Astrocyte of the spinal cord (primary cell): ENCODE data around the gene ANGPTL3.
"Not testable (repeated sequence)": the region's sequence is repeated elsewhere in the genome, so short reads cannot be mapped to it uniquely, and the experiment has no call there.

Experiments
- DNase-seq: peaks from one replicate; pipeline ENCODE4 v3.0.0; 2011; ENCODE audit warnings: low read depth, low spot score
- H3K4me3 ChIP-seq: 2 replicates; pipeline ENCODE4 v1.5.1; 2011; ENCODE audit warnings: low read depth, mild to moderate bottlenecking, low read length, moderate library complexity
- CTCF ChIP-seq: IDR thresholded peaks from 2 replicates; pipeline ENCODE4 v1.5.1; 2012; ENCODE audit warnings: low read depth, mild to moderate bottlenecking, low read length, inconsistent platforms
- in situ Hi-C: cut with HindIII; loops from 2 replicates; pipeline ENCODE4 v1.10.0; 2017; ENCODE audit warnings: low sequenced_read_pairs

ANGPTL3 gene

GRCh38 chr1:62599044-62599443, 1.7 kb downstream of the ANGPTL3 start:
- no peak overlapping the region for H3K4me3 ChIP-seq
- in situ Hi-C loops, result no loop called here
- no peak for TF ChIP-seq CTCF
- DNase-seq, result peak; percentile 15

- in situ Hi-C loops, result no loop called here
- no peak for TF ChIP-seq CTCF
- no peak overlapping the region for H3K4me3 ChIP-seq
- no peak for DNase-seq
Measured at GRCh38 chr1:62601457-62601856, 4.1 kb downstream of the ANGPTL3 start.

- in situ Hi-C loops, result no loop called here
- H3K4me3 ChIP-seq, result no peak overlapping the region
- no peak for TF ChIP-seq CTCF
- DNase-seq, result no peak
Measured at GRCh38 chr1:62608905-62609304, 11.6 kb downstream of the ANGPTL3 start.

- in situ Hi-C loops, DNase-seq, H3K4me3 ChIP-seq: not testable (repeated sequence)
Measured at GRCh38 chr1:62610588-62610987, 13.3 kb downstream of the ANGPTL3 start.

- no peak overlapping the region for H3K4me3 ChIP-seq
- no peak for TF ChIP-seq CTCF
- DNase-seq, result no peak
- in situ Hi-C loops, result no loop called here
Measured at GRCh38 chr1:62612770-62613169, 15.4 kb downstream of the ANGPTL3 start.

GRCh38 chr1:62613325-62613727, 16.0 kb downstream of the ANGPTL3 start:
- in situ Hi-C loops, result no loop called here
- no peak for TF ChIP-seq CTCF

GRCh38 chr1:62613890-62614289, 16.6 kb downstream of the ANGPTL3 start:
- in situ Hi-C loops, result no loop called here
- no peak overlapping the region for H3K4me3 ChIP-seq
- DNase-seq, result no peak
- no peak for TF ChIP-seq CTCF

More at GRCh38 chr1:62613325-62613727, 16.0 kb downstream of the ANGPTL3 start:
- DNase-seq, result no peak
- no peak overlapping the region for H3K4me3 ChIP-seq
